ENCODE measurements around the gene ALDH3A1. TPM values are rescaled to one million over a fixed set of nuclear protein-coding genes. Genes with fewer than 3 reads are reported as not detected.

Gene ALDH3A1
- total and polyA plus RNA-seq, 2 of the 4 experiments (the other 2 are of a cell fraction) = not detected

DNA sequence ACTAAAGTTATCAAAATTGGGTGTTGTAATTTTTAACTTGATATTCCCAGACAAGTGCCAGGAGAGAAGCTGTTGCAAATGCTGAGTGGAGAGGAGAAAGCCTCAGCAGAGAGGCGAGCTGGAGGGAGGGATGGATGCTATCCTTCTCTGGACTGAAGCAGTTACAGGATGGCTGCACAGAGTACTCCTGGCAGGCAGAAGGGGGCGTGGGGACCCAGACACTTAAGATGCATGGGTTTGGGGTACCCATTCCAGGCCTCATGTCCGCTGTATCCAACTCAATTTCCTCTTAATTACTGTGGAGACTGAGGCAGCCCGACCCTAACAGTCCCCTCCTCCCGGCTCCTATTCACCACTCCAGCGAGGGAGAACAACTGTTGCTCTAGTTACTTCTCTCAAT is 25.4 kb upstream of the ALDH3A1 start:
- peaks cover 8% of the 10 kb centered on the region; the same call in 1 of the 2 replicates for H3K36me3 ChIP-seq (ENCODE audit: control insufficient read depth, insufficient read depth, low read length)
- ChIA-PET CTCF (no interaction called here), POLR2A (ENCODE audit: unreplicated experiment) (interaction anchor here (0.6 kb wide), 1 partner anchor 12 kb away, joined by 4 read pairs; no protein-coding TSS in a partner anchor)
- no CpG with 5 or more reads among the region's 6 CpGs for WGBS, 2 experiments (ENCODE audit: extremely low coverage in 2 of 2, insufficient read length in 1 of 2)
- H4K20me1 ChIP-seq (ENCODE audit: insufficient read depth, low read length) = no peaks in the 10 kb centered on the region
- H2BK120ac ChIP-seq (ENCODE audit: low read depth, low read length) = no peak overlapping the region
- intact Hi-C loops (cut with micrococcal nuclease) (no loop called here), in situ Hi-C loops (cut with MboI; ENCODE audit: low sequenced_read_pairs) (no loop called here), dilution Hi-C loops (cut with HindIII; ENCODE audit: low sequenced_read_pairs, unreplicated experiment) (no loop called here)
- DNase-seq = no peak
- H3K9ac ChIP-seq (ENCODE audit: low read depth, low read length) = no peak overlapping the region
- H3K4ac ChIP-seq (ENCODE audit: low read depth, low read length) = no peak overlapping the region
- no peak overlapping the region for H3K18ac ChIP-seq (ENCODE audit: low read depth, low read length)
- H3K27me3 ChIP-seq (ENCODE audit: control insufficient read depth, insufficient read depth, low read length) = no peaks in the 10 kb centered on the region
- H3K14ac ChIP-seq (replicated peaks; ENCODE audit: low read depth, low read length) = no peak overlapping the region
- no peak overlapping the region for H4K5ac ChIP-seq (ENCODE audit: low read depth, low read length)
- no TSS peak for BruUV-seq (replicated peaks)
- H3K9me1 ChIP-seq (ENCODE audit: insufficient read depth, low read length) = no peaks in the 10 kb centered on the region
- H3K4me2 ChIP-seq (ENCODE audit: low read depth, low read length) = no peak overlapping the region
- H2BK20ac ChIP-seq (ENCODE audit: low read depth, low read length) = no peak overlapping the region
- H2AK5ac ChIP-seq (ENCODE audit: low read depth, low read length) = no peak overlapping the region
- no peaks in the 10 kb centered on the region for H3K79me1 ChIP-seq (ENCODE audit: low read depth in 1 of 2, low read length in 2 of 2)
- H2AFZ ChIP-seq (replicated peaks; ENCODE audit: low read length, poor library complexity) = no peak overlapping the region
- no peak overlapping the region for H4K8ac ChIP-seq (ENCODE audit: low read depth in 2 of 2, low read length in 2 of 2)
- H3K27ac ChIP-seq (ENCODE audit: insufficient read depth, low read length) = no peak overlapping the region
- ATAC-seq (ENCODE audit: low read depth) = no peak
- H2AK9ac ChIP-seq (replicated peaks; ENCODE audit: low read depth, low read length, poor library complexity) = no peak overlapping the region
- H3K4me1 ChIP-seq (ENCODE audit: control insufficient read depth, insufficient read depth, low read length) = peaks cover 3% of the 10 kb centered on the region
- no peak overlapping the region for H3K56ac ChIP-seq (ENCODE audit: extremely low read depth, insufficient read depth, low read length)
- no peak overlapping the region for H3K4me3 ChIP-seq (ENCODE audit: insufficient read depth, low read depth, low read length)
- no peak overlapping the region for H2BK5ac ChIP-seq (ENCODE audit: low read depth, low read length, poor library complexity, severe bottlenecking)
- H3K23ac ChIP-seq (ENCODE audit: low read depth, low read length) = no peak overlapping the region
- no peaks in the 10 kb centered on the region for H3K9me3 ChIP-seq (ENCODE audit: control insufficient read depth, insufficient read depth, low read length)
- TF ChIP-seq NFE2L2 (IDR thresholded peaks at IDR 0.05; ENCODE audit: low read depth, low read length) = no peak
- no peak for TF ChIP-seq CTCF (conservative IDR thresholded peaks at IDR 0.05; ENCODE audit: low read depth, low read length)
- no peak for TF ChIP-seq RCOR1 (IDR thresholded peaks at IDR 0.05; ENCODE audit: insufficient replicate concordance, low read length)
- no peak for TF ChIP-seq RAD21 (IDR thresholded peaks at IDR 0.05; ENCODE audit: low read length)
- no peak for TF ChIP-seq FOS (IDR thresholded peaks at IDR 0.05; ENCODE audit: low read depth, low read length)
- TF ChIP-seq USF2 (IDR thresholded peaks at IDR 0.05; ENCODE audit: low read depth, low read length) = no peak
- TF ChIP-seq CEBPB (IDR thresholded peaks at IDR 0.05; ENCODE audit: low read depth, low read length) = no peak
- no peak for TF ChIP-seq POLR2A (IDR thresholded peaks at IDR 0.05; ENCODE audit: low read depth, low read length)
- H4K91ac ChIP-seq (ENCODE audit: insufficient read depth, low read depth, low read length) = no peak overlapping the region
- H2BK15ac ChIP-seq (ENCODE audit: low read depth, low read length) = no peak overlapping the region
